SU-DHL-6 (cell line): ENCODE measurements around the gene STRA8.

Experiments
- H2AFZ ChIP-seq: fragments of 200-600 bp; sonication (generic); 2 replicates; pipeline ENCODE4 v1.6.1; 2014; ENCODE audit warnings: low read depth, mild to moderate bottlenecking, moderate library complexity, mixed read lengths, antibody characterized with exemption, low read length; ENCODE audit not compliant: severe bottlenecking
- H3F3A ChIP-seq: fragments of 200-600 bp; shearing (Covaris generic); 2 replicates; pipeline ENCODE4 v1.6.0; 2016; ENCODE audit warnings: antibody characterized with exemption, mild to moderate bottlenecking; ENCODE audit not compliant: insufficient read depth
- H3K27ac ChIP-seq: fragments of 200-600 bp; sonication (generic); 2 replicates; pipeline ENCODE4 v1.5.1; 2016; ENCODE audit warnings: low read depth, mild to moderate bottlenecking, low read length, moderate library complexity, mixed read lengths
- H3K27me3 ChIP-seq: fragments of 200-600 bp; sonication (generic), shearing (Covaris generic); 2 replicates; pipeline ENCODE4 v1.6.0; 2014; ENCODE audit warnings: mild to moderate bottlenecking, low read length
- H3K36me3 ChIP-seq: fragments of 200-600 bp; sonication (generic); 2 replicates; pipeline ENCODE4 v1.6.1; 2014; ENCODE audit warnings: mild to moderate bottlenecking, low read length, mixed read lengths
- H3K4me2 ChIP-seq: fragments of 300-600, 200-600 bp; shearing (Covaris generic), sonication (generic); 2 replicates; pipeline ENCODE4 v1.6.0; 2014; ENCODE audit warnings: low read length, low read depth, mild to moderate bottlenecking; ENCODE audit not compliant: poor library complexity, severe bottlenecking
- H3K4me3 ChIP-seq: fragments of 200-600 bp; sonication (generic); 2 replicates; pipeline ENCODE4 v1.5.1; 2014; ENCODE audit warnings: antibody characterized with exemption, low read length, mild to moderate bottlenecking, mixed read lengths; ENCODE audit not compliant: insufficient read depth, poor library complexity, severe bottlenecking
- H3K79me2 ChIP-seq: fragments of 200-600 bp; sonication (generic); 2 replicates; pipeline ENCODE4 v1.6.1; 2014; ENCODE audit warnings: mild to moderate bottlenecking, low read length, moderate library complexity; ENCODE audit not compliant: insufficient read depth
- H3K9ac ChIP-seq: fragments of 200-600 bp; sonication (generic); 2 replicates; pipeline ENCODE4 v1.7.0; 2014; ENCODE audit warnings: mild to moderate bottlenecking, low read length
- H3K9me2 ChIP-seq: fragments of 200-600 bp; sonication (generic); replicated peaks from 2 replicates; pipeline ENCODE4 v1.6.1; 2014; ENCODE audit warnings: low read length; ENCODE audit not compliant: insufficient read depth
- H3K9me3 ChIP-seq: fragments of 200-600 bp; sonication (generic); 2 replicates; pipeline ENCODE4 v1.6.1; 2014; ENCODE audit warnings: low read length, mixed read lengths; ENCODE audit not compliant: insufficient read depth
- H4K20me1 ChIP-seq: fragments of 200-600 bp; sonication (generic); 2 replicates; pipeline ENCODE4 v1.6.1; 2014; ENCODE audit warnings: low read depth, mild to moderate bottlenecking, antibody characterized with exemption, low read length, moderate library complexity, mixed read lengths
- CTCF ChIP-seq: fragments of 200-600 bp; sonication (generic); IDR thresholded peaks from one replicate; pipeline ENCODE4 v1.5.1; 2017; ENCODE audit warnings: antibody characterized with exemption, mild to moderate bottlenecking, low read length, moderate library complexity; ENCODE audit not compliant: insufficient read depth, poor library complexity, severe bottlenecking
- EZH2phosphoT487 ChIP-seq: fragments of 200-600 bp; sonication (generic), shearing (Covaris generic); conservative IDR thresholded peaks from 2 replicates; pipeline ENCODE4 v1.6.1; 2018; ENCODE audit warnings: mild to moderate bottlenecking, antibody characterized with exemption, low read length, moderate library complexity, mixed read lengths

The STRA8 gene

GRCh38 chr7:135245226-135246190, 11.9 kb downstream of the STRA8 start:
- no peaks in the 10 kb centered on the region for H3K27me3 ChIP-seq
- no peaks in the 10 kb centered on the region for H3K9me2 ChIP-seq
- H3K27ac ChIP-seq, result no peak overlapping the region
- no peaks in the 10 kb centered on the region for H4K20me1 ChIP-seq
- H3K9me3 ChIP-seq, result no peaks in the 10 kb centered on the region
- no peak overlapping the region for H3K4me2 ChIP-seq
- H3K79me2 ChIP-seq, result no peaks in the 10 kb centered on the region
- no peak overlapping the region for H2AFZ ChIP-seq
- H3K4me3 ChIP-seq, result no peak overlapping the region
- H3K36me3 ChIP-seq, result no peaks in the 10 kb centered on the region
- no peak overlapping the region for H3K9ac ChIP-seq
- H3F3A ChIP-seq, result no peaks in the 10 kb centered on the region
- TF ChIP-seq EZH2phosphoT487 (no peak), CTCF (no peak)

- H3K9me2 ChIP-seq, result no peaks in the 10 kb centered on the region
- no peak overlapping the region for H3K9ac ChIP-seq
- TF ChIP-seq CTCF (no peak), EZH2phosphoT487 (no peak)
- no peaks in the 10 kb centered on the region for H3K79me2 ChIP-seq
- no peak overlapping the region for H3K4me2 ChIP-seq
- H2AFZ ChIP-seq, result no peak overlapping the region
- no peak overlapping the region for H3K27ac ChIP-seq
- no peak overlapping the region for H3K4me3 ChIP-seq
- no peaks in the 10 kb centered on the region for H3K36me3 ChIP-seq
- no peaks in the 10 kb centered on the region for H3K9me3 ChIP-seq
- no peaks in the 10 kb centered on the region for H3F3A ChIP-seq
- no peaks in the 10 kb centered on the region for H3K27me3 ChIP-seq
- H4K20me1 ChIP-seq, result no peaks in the 10 kb centered on the region
These were observed 12.7 kb downstream of the STRA8 start for GRCh38 chr7:135246191-135246825.

GRCh38 chr7:135247746-135248471, 14.3 kb downstream of the STRA8 start:
- Histone ChIP-seq H3K27me3 (no peaks in the 10 kb centered on the region), H3K4me3 (no peak overlapping the region), H3K9me2 (no peaks in the 10 kb centered on the region), H4K20me1 (no peaks in the 10 kb centered on the region), H3K79me2 (no peaks in the 10 kb centered on the region), H3K36me3 (no peaks in the 10 kb centered on the region), H3K4me2 (no peak overlapping the region), H2AFZ (no peak overlapping the region), H3K9ac (no peak overlapping the region), H3K27ac (no peak overlapping the region), H3F3A (no peaks in the 10 kb centered on the region), H3K9me3 (no peaks in the 10 kb centered on the region)
- TF ChIP-seq EZH2phosphoT487 (no peak), CTCF (no peak)
